GM11168 (cell line): ENCODE results near the gene MACROD2.
"Not testable (repeated sequence)": the region's sequence is repeated elsewhere in the genome, so short reads cannot be mapped to it uniquely, and the experiment has no call there.

ENCODE experiments used
- in situ Hi-C: fragments of 300-500 bp; cut with MboI; formaldehyde crosslinking; loops from one replicate; pipeline ENCODE4 v1.12.0; 2022; ENCODE audit warnings: low sequenced_read_pairs; ENCODE audit not compliant: unreplicated experiment

MACROD2 gene

GRCh38 chr20:14984768-14985622 lies 989.7 kb downstream of the MACROD2 start:
- in situ Hi-C loops = no loop called here

- in situ Hi-C loops = no loop called here
Measured at GRCh38 chr20:14986026-14986655, 990.8 kb downstream of the MACROD2 start.

GRCh38 chr20:14986656-14987055 lies 991.3 kb downstream of the MACROD2 start:
- in situ Hi-C loops = no loop called here

GRCh38 chr20:14989535-14990290 lies 994.4 kb downstream of the MACROD2 start:
- in situ Hi-C loops = no loop called here

- in situ Hi-C loops = no loop called here
Measured at GRCh38 chr20:14991023-14991422, 995.7 kb downstream of the MACROD2 start.

- in situ Hi-C loops = no loop called here
Measured at GRCh38 chr20:14992153-14992552, 996.8 kb downstream of the MACROD2 start.

GRCh38 chr20:14992961-14993360 lies 997.6 kb downstream of the MACROD2 start:
- in situ Hi-C loops = no loop called here

- in situ Hi-C loops = no loop called here
Measured at GRCh38 chr20:14996883-14997672, 1001.8 kb downstream of the MACROD2 start.

- in situ Hi-C loops = no loop called here
Measured at GRCh38 chr20:14997791-14998190, 1002.5 kb downstream of the MACROD2 start.

GRCh38 chr20:15005300-15005986 lies 1010.1 kb downstream of the MACROD2 start:
- in situ Hi-C loops = no loop called here

GRCh38 chr20:15011631-15012030 lies 1016.3 kb downstream of the MACROD2 start:
- in situ Hi-C loops = no loop called here

- in situ Hi-C loops = no loop called here
Measured at GRCh38 chr20:15012566-15012965, 1017.2 kb downstream of the MACROD2 start.

GRCh38 chr20:15016875-15017274 lies 1021.6 kb downstream of the MACROD2 start:
- in situ Hi-C loops = not testable (repeated sequence)

- in situ Hi-C loops = no loop called here
Measured at GRCh38 chr20:15018966-15019365, 1023.6 kb downstream of the MACROD2 start.

GRCh38 chr20:15020845-15021244 lies 1025.5 kb downstream of the MACROD2 start:
- in situ Hi-C loops = no loop called here

- in situ Hi-C loops = no loop called here
Measured at GRCh38 chr20:15022921-15023320, 1027.6 kb downstream of the MACROD2 start.

- in situ Hi-C loops = no loop called here
Measured at GRCh38 chr20:15026759-15027158, 1031.4 kb downstream of the MACROD2 start.

- in situ Hi-C loops = no loop called here
Measured at GRCh38 chr20:15030826-15031225, 1035.5 kb downstream of the MACROD2 start.

GRCh38 chr20:15031546-15032351 lies 1036.4 kb downstream of the MACROD2 start:
- in situ Hi-C loops = no loop called here
